ENCODE results near the gene TRIM67.

GRCh38 chr1:231153726-231154125 is 8.1 kb upstream of the TRIM67 start:
- no peak for TF ChIP-seq CTCF (IDR thresholded peaks at IDR 0.05)
- TF ChIP-seq ZFP36 (IDR thresholded peaks at IDR 0.05; ENCODE audit: borderline replicate concordance, partially characterized antibody) = no peak
- TF ChIP-seq CEBPB (IDR thresholded peaks at IDR 0.05) = no peak
- TF ChIP-seq MAFK (IDR thresholded peaks at IDR 0.05; ENCODE audit: partially characterized antibody) = no peak
- TF ChIP-seq EP300 (IDR thresholded peaks at IDR 0.05) = no peak
- TF ChIP-seq SMC3 (IDR thresholded peaks at IDR 0.05) = no peak
- TF ChIP-seq GATA3 (IDR thresholded peaks at IDR 0.05; ENCODE audit: borderline replicate concordance) = no peak

Measured in A549 (cell line).